H1 (cell line): ENCODE measurements around the gene SLC19A3. TPM values are rescaled to one million over a fixed set of nuclear protein-coding genes. Genes with fewer than 3 reads are reported as not detected.

Experiments
- ASH2L ChIP-seq: fragments of 200-600, 300-600 bp; sonication (generic); IDR thresholded peaks from one replicate; pipeline ENCODE4 v1.7.1; 2017; ENCODE audit warnings: low read length
- BCL11A ChIP-seq, 2 experiments: IDR thresholded peaks; one replicate each; pipeline ENCODE4 v1.6.1; 2011; ENCODE audit warnings: low read depth in 2 of 2, low read length in 2 of 2, mild to moderate bottlenecking in 2 of 2
- CEBPB ChIP-seq: IDR thresholded peaks from 2 replicates; pipeline ENCODE4 v1.6.1; 2012; ENCODE audit warnings: low read depth, low read length
- EP300 ChIP-seq, 2 experiments: IDR thresholded peaks; 1 replicate in 1 of 2; 2 replicates in 1 of 2; pipeline ENCODE4 v1.6.1; 2011 to 2012; ENCODE audit warnings: low read depth in 2 of 2, low read length in 2 of 2, mild to moderate bottlenecking in 2 of 2, borderline replicate concordance in 1 of 2, inconsistent platforms in 1 of 2, moderate library complexity in 1 of 2
- EZH2 ChIP-seq: fragments of 200-600 bp; sonication (generic); IDR thresholded peaks from 2 replicates; pipeline ENCODE4 v1.7.1; 2012; ENCODE audit warnings: low read depth, mild to moderate bottlenecking, moderate library complexity, low read length, inconsistent platforms; ENCODE audit not compliant: severe bottlenecking
- NANOG ChIP-seq: IDR thresholded peaks from 2 replicates; pipeline ENCODE4 v1.6.1; 2011; ENCODE audit warnings: low read length, low read depth, mild to moderate bottlenecking, inconsistent platforms; ENCODE audit not compliant: insufficient read depth, poor library complexity, severe bottlenecking
- RFX5 ChIP-seq: IDR thresholded peaks from 2 replicates; pipeline ENCODE4 v1.6.1; 2011; ENCODE audit warnings: low read depth, low read length, improper control_type of control experiment, borderline replicate concordance
- ZNF274 ChIP-seq: IDR thresholded peaks from 2 replicates; pipeline ENCODE4 v1.7.0; 2012; ENCODE audit warnings: low read length, borderline replicate concordance; ENCODE audit errors: extremely low read depth
- polyA plus RNA-seq, 7 experiments: library from polyadenylated mRNA; depleted of rRNA in 3 of 7; stranded (reverse) in 5 of 7; unstranded in 2 of 7; fragments of >200 nt in 5 of 7; fragments of 200-250 nt in 2 of 7; gene quantifications; 1 replicate in 5 of 7; 2 replicates in 1 of 7; 4 replicates in 1 of 7; pipeline versions ENCODE4 v1.2.1 to v1.2.3, GENCODE V29; 2011 to 2013; ENCODE audit warnings: missing spikeins in 2 of 7, mixed read lengths in 2 of 7
- total RNA-seq: library from RNA; stranded (reverse); fragmentation: NEBNext Ultra II Directional; extraction: Animal tissue kit (Norgen Biotek cat#: 25700); gene quantifications from 2 replicates; pipeline ENCODE4 v1.2.1, GENCODE V29; 2021

SLC19A3 gene
- total and polyA plus RNA-seq, 2 of the 8 experiments (the other 6 are each of a cell fraction or from before 2014, with no cell fraction given) = 7.0 to 9.8 TPM

DNA sequence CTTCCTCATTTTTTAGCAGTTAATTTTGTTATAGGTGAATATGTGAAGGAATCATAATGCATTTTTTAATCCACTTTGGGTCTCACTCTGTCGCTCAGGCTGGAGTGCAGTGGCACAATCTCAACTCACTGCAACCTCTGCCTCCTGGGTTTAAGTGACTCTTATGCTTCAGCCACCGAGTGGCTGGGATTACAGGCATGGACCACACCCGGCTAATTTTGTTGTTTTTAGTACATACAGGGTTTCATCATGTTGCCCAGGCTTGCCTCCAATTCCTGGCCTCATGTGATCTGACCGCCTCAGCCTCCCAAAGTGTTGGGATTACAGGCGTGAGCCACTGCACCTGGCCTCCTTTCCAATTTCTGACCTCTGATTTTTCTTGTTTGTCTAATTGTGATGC, 33.6 kb downstream of the SLC19A3 start (continued):
- TF ChIP-seq EZH2 = no peak
- no peak for TF ChIP-seq ZNF274
- TF ChIP-seq BCL11A (IDR thresholded peaks at IDR 0.05; ENCODE audit: low read depth in 2 of 2, low read length in 2 of 2) = no peak
- TF ChIP-seq ASH2L = no peak
- TF ChIP-seq CEBPB = no peak
- no peak for TF ChIP-seq NANOG
- no peak for TF ChIP-seq EP300 (IDR thresholded peaks at IDR 0.05; ENCODE audit: borderline replicate concordance in 1 of 2, low read depth in 2 of 2, low read length in 2 of 2)
- TF ChIP-seq RFX5 = no peak
